HepG2 (cell line): ENCODE measurements around the gene CTAGE1. TPM values are rescaled to one million over a fixed set of nuclear protein-coding genes. Genes with fewer than 3 reads are reported as not detected.
A peak's percentile ranks its signal among the peaks of the same experiment; 100 is the strongest.

Experiments used
- ATAC-seq: fragments of 200-7000 bp; cut with Tn5 transposase; 3 replicates; pipeline ENCODE4 v1.9.1; 2020; ENCODE audit warnings: mild to moderate bottlenecking, moderate library complexity
- Bru-seq: library from RNA; stranded (reverse); fragments of 400-500 nt; gene quantifications from one replicate; lab custom pipeline; 2021; lab: Mats Ljungman, UMichigan
- BruChase-seq, 2 experiments: library from RNA; stranded (reverse); fragments of 400-500 nt; gene quantifications; one replicate each; lab custom pipeline; 2021; lab: Mats Ljungman, UMichigan
- BruUV-seq: library from RNA; stranded (reverse); fragments of 400-500 nt; replicated peaks from 2 replicates; lab custom pipeline; 2021; lab: Mats Ljungman, UMichigan
- CTCF ChIA-PET: fragments of 300-600 bp; formaldehyde crosslinking; extraction: SDS; loops from one replicate; lab custom pipeline; 2021; ENCODE audit warnings: low total read pairs, inconsistent platforms, low intra/inter-chr PET ratio; lab: Yijun Ruan, JAX
- POLR2A ChIA-PET: fragments of 350-600 bp; sonication (Branson Sonifier 250); formaldehyde crosslinking; loops from one replicate; lab custom pipeline; 2020; ENCODE audit warnings: antibody characterized with exemption, inconsistent platforms; lab: Yijun Ruan, JAX
- DNase-seq: peaks from one replicate; pipeline ENCODE4 v3.0.0-alpha.2; 2015; ENCODE audit warnings: low spot score
- FAIRE-seq: peaks from 3 replicates; lab custom pipeline; 2011; peaks lifted over from hg19 to GRCh38; lab: Jason Lieb, UNC
- H2AFZ ChIP-seq: one replicate; pipeline ENCODE4 v1.6.1; 2011; ENCODE audit warnings: low read length, inconsistent platforms
- H3K27ac ChIP-seq: fragments of 300-600 bp; 3 replicates; pipeline ENCODE4 v1.8.0; 2011; ENCODE audit warnings: mixed run types, mild to moderate bottlenecking, mixed read lengths, low read length, inconsistent platforms; ENCODE audit not compliant: insufficient read depth; ENCODE audit errors: extremely low read length
- H3K27me3 ChIP-seq, 2 experiments: fragments of 200-600 bp in 1 of 2; 2 replicates in 1 of 2; 3 replicates in 1 of 2; pipeline versions ENCODE4 v1.6.0 to v1.8.0; 2011; ENCODE audit warnings: low read length in 2 of 2, mild to moderate bottlenecking in 2 of 2, moderate library complexity in 2 of 2, inconsistent platforms in 1 of 2; ENCODE audit not compliant: insufficient read depth in 2 of 2, control insufficient read depth in 1 of 2
- H3K36me3 ChIP-seq, 2 experiments: fragments of 200-600 bp in 1 of 2; replicated peaks in 1 of 2; 2 replicates in 1 of 2; 3 replicates in 1 of 2; pipeline versions ENCODE4 v1.5.1 to v1.8.0; 2011; ENCODE audit warnings: low read length in 2 of 2, inconsistent platforms in 1 of 2; ENCODE audit not compliant: insufficient read depth in 2 of 2, control insufficient read depth in 1 of 2
- H3K4me1 ChIP-seq: 2 replicates; pipeline ENCODE4 v1.5.1; 2012; ENCODE audit warnings: low read length, inconsistent platforms; ENCODE audit not compliant: insufficient read depth
- H3K4me2 ChIP-seq: 2 replicates; pipeline ENCODE4 v1.6.0; 2011; ENCODE audit warnings: low read depth, low read length, inconsistent platforms
- H3K4me3 ChIP-seq, 3 experiments: fragments of 200-600 bp in 1 of 3; sonication (generic), shearing (Covaris generic) in 1 of 3; replicated peaks in 1 of 3; 2 replicates each; pipeline ENCODE4 v1.5.1; 2011 to 2016; ENCODE audit warnings: low read length in 3 of 3, inconsistent platforms in 2 of 3, low read depth in 2 of 3, mild to moderate bottlenecking in 2 of 3, control low read depth in 1 of 3, mixed read lengths in 1 of 3; ENCODE audit not compliant: insufficient read depth in 1 of 3
- H3K79me2 ChIP-seq: one replicate; pipeline ENCODE4 v1.6.1; 2011; ENCODE audit warnings: low read length, inconsistent platforms; ENCODE audit not compliant: insufficient read depth
- H3K9ac ChIP-seq: 2 replicates; pipeline ENCODE4 v1.6.0; 2011; ENCODE audit warnings: mild to moderate bottlenecking, low read depth, low read length, inconsistent platforms; ENCODE audit not compliant: insufficient read depth
- H3K9me3 ChIP-seq: 2 replicates; pipeline ENCODE4 v1.5.1; 2012; ENCODE audit warnings: mild to moderate bottlenecking, low read length
- H4K20me1 ChIP-seq: 2 replicates; pipeline ENCODE4 v1.6.0; 2011; ENCODE audit warnings: inconsistent platforms, mild to moderate bottlenecking, low read length, moderate library complexity; ENCODE audit not compliant: insufficient read depth
- HNRNPH1 ChIP-seq: fragments of 200-400 bp; formaldehyde crosslinking; optimal IDR thresholded peaks from 2 replicates; pipeline ENCODE3; 2017; ENCODE audit warnings: mild to moderate bottlenecking, low read depth, low read length
- ISX ChIP-seq: sonication (generic); formaldehyde crosslinking; conservative IDR thresholded peaks from 2 replicates; pipeline ENCODE4 v1.5.0; 2020; ENCODE audit warnings: missing genetic modification reagents
- PHF5A ChIP-seq: IDR thresholded peaks from one replicate; pipeline ENCODE4 v1.6.1; 2018; ENCODE audit warnings: low read depth, missing genetic modification reagents; ENCODE audit not compliant: unreplicated experiment
- TOE1 ChIP-seq: sonication (generic); formaldehyde crosslinking; IDR thresholded peaks from 2 replicates; pipeline ENCODE4 v1.4.0; 2020; ENCODE audit warnings: mild to moderate bottlenecking, missing genetic modification reagents
- ZNF138 ChIP-seq: sonication (generic); formaldehyde crosslinking; IDR thresholded peaks from 2 replicates; pipeline ENCODE4 v1.5.0; 2020; ENCODE audit warnings: mild to moderate bottlenecking, low read depth, missing genetic modification reagents
- ZNF567 ChIP-seq: sonication (generic); formaldehyde crosslinking; IDR thresholded peaks from 2 replicates; pipeline ENCODE4 v1.8.1; 2023; ENCODE audit warnings: mild to moderate bottlenecking, missing genetic modification reagents, borderline replicate concordance
- ZNF615 ChIP-seq: sonication (generic); formaldehyde crosslinking; IDR thresholded peaks from 2 replicates; pipeline ENCODE4 v1.5.0; 2020; ENCODE audit warnings: mild to moderate bottlenecking, missing genetic modification reagents, borderline replicate concordance
- WGBS: methylation state at CpG from one replicate; pipeline ENCODE4 v1.1.6; 2017; ENCODE audit warnings: low lambda C conversion rate; 5-methylcytosine and 5-hydroxymethylcytosine counted together
- in situ Hi-C: cut with HindIII; loops from 2 replicates; pipeline ENCODE4 v1.10.0; 2017; ENCODE audit warnings: low pct_unique_long_range_greater_than_20kb; ENCODE audit not compliant: extremely low pct_ligation_motif_present
- intact Hi-C: fragments of 100-400 bp; cut with micrococcal nuclease; formaldehyde crosslinking; loops from one replicate; pipeline ENCODE4 v1.10.0; 2022; ENCODE audit not compliant: unreplicated experiment
- long read RNA-seq, 2 experiments: library from RNA in 1 of 2; library from polyadenylated mRNA in 1 of 2; stranded (forward) in 1 of 2; unstranded in 1 of 2; transcript quantifications; one replicate each; pipeline ENCODE4 v2.0.0, GENCODE V29; 2019 to 2022
- polyA minus RNA-seq, 3 experiments: library from RNA; depleted of rRNA, polyadenylated mRNA; stranded (reverse); fragments of >200 nt; gene quantifications; 2 replicates each; pipeline ENCODE4 v1.2.3, GENCODE V29; 2011; ENCODE audit warnings: low replicate concordance in 1 of 3
- polyA plus RNA-seq, 8 experiments: library from polyadenylated mRNA; depleted of rRNA in 3 of 8; stranded (reverse) in 7 of 8; unstranded in 1 of 8; fragments of >200 nt; fragmentation: Illumina TruSeq in 4 of 8; extraction: Trizol in 4 of 8; gene quantifications; 2 replicates each; pipeline versions ENCODE4 v1.2.1 to v1.2.3, GENCODE V29; 2011 to 2016; ENCODE audit warnings: low read depth in 4 of 8, missing spikeins in 1 of 8, mixed read lengths in 1 of 8; ENCODE audit not compliant: insufficient read depth in 1 of 8
- total RNA-seq, 5 experiments: library from RNA; depleted of rRNA; stranded (reverse); fragments of >200 nt; fragmentation: Illumina TruSeq; extraction: Trizol; gene quantifications; 2 replicates each; pipeline ENCODE4 v1.2.3, GENCODE V29; 2016; ENCODE audit warnings: low read depth in 1 of 5
- TF ChIP-seq, protein P1 (sequence below): IDR thresholded peaks from 2 replicates; pipeline ENCODE4 v1.6.1; 2016; ENCODE audit warnings: control low read depth
- TF ChIP-seq, protein P2 (sequence below): sonication (generic); formaldehyde crosslinking; IDR thresholded peaks from 2 replicates; pipeline ENCODE4; 2020; ENCODE audit warnings: missing genetic modification reagents, mild to moderate bottlenecking, borderline replicate concordance

CTAGE1 gene, protein sequence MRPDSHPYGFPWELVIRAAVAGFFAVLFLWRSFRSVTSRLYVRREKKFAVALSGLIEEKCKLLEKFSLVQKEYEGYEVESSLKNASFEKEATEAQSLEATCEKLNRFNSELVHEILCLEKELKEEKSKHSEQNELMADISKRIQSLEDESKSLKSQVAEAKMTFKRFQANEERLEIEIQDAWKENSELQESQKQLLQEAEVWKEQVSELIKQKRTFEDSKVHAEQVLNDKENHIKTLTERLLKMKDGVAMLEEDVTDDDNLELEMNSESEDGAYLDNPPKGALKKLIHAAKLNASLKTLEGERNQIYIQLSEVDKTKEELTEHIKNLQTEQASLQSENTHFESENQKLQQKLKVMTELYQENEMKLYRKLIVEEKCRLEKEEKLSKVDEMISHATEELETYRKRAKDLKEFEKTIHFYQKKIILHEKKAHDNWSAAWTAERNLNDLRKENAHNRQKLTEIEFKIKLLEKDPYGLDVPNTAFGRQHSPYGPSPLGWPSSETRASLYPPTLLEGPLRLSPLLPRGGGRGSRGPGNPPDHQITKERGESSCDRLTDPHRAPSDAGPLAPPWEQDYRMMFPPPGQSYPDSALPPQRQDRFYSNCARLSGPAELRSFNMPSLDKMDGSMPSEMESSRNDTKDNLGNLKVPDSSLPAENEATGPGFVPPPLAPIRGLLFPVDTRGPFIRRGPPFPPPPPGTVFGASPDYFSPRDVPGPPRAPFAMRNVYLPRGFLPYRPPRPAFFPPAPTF
- 0.02 TPM in 1 of 2 replicates, not detected in the other for total RNA-seq (2016; rRNA removed; fragmentation: Illumina TruSeq; extraction: Trizol)
- not detected in 2 replicates for total RNA-seq (2016; cell fraction: cytosol; rRNA removed; fragmentation: Illumina TruSeq; extraction: Trizol; ENCODE audit: low read depth)
- total RNA-seq (2016; cell fraction: insoluble cytoplasmic fraction; rRNA removed; fragmentation: Illumina TruSeq; extraction: Trizol) = not detected in 2 replicates
- total RNA-seq (2016; cell fraction: membrane; rRNA removed; fragmentation: Illumina TruSeq; extraction: Trizol) = not detected in 2 replicates
- total RNA-seq (2016; cell fraction: nucleus; rRNA removed; fragmentation: Illumina TruSeq; extraction: Trizol) = 0.09 TPM in 1 of 2 replicates, not detected in the other
- polyA plus RNA-seq (2011; rRNA removed) = 0.01 TPM in 1 of 2 replicates, not detected in the other
- polyA plus RNA-seq (2011; cell fraction: cytosol; rRNA removed) = not detected in 2 replicates
- not detected in 2 replicates for polyA plus RNA-seq (2011; cell fraction: nucleus; rRNA removed)
- 0.04 and 0.09 TPM in 2 replicates for polyA plus RNA-seq (2012)
- polyA plus RNA-seq (2016; cell fraction: cytosol; fragmentation: Illumina TruSeq; extraction: Trizol; ENCODE audit: low read depth) = not detected in 2 replicates
- not detected in 2 replicates for polyA plus RNA-seq (2016; cell fraction: insoluble cytoplasmic fraction; fragmentation: Illumina TruSeq; extraction: Trizol; ENCODE audit: low read depth)
- not detected in 2 replicates for polyA plus RNA-seq (2016; cell fraction: membrane; fragmentation: Illumina TruSeq; extraction: Trizol; ENCODE audit: low read depth)
- 0.10 TPM in 1 of 2 replicates, not detected in the other for polyA plus RNA-seq (2016; cell fraction: nucleus; fragmentation: Illumina TruSeq; extraction: Trizol; ENCODE audit: insufficient read depth, low read depth)
- polyA minus RNA-seq (2011; rRNA and poly(A)+ RNA removed; ENCODE audit: low replicate concordance) = not detected in 2 replicates
- polyA minus RNA-seq (2011; cell fraction: cytosol; rRNA and poly(A)+ RNA removed) = not detected in 2 replicates
- not detected in 2 replicates for polyA minus RNA-seq (2011; cell fraction: nucleus; rRNA and poly(A)+ RNA removed)
- Bru-seq, nascent RNA = not detected
- not detected for BruChase-seq, experiment 1, labeled RNA remaining after a 6-hour chase
- BruChase-seq, experiment 2, labeled RNA remaining after a 2-hour chase = percentile 17 among the genes with signal in this experiment
- long read RNA-seq, experiment 1 = 0 reads
- long read RNA-seq, experiment 2 = 0 reads

DNA sequence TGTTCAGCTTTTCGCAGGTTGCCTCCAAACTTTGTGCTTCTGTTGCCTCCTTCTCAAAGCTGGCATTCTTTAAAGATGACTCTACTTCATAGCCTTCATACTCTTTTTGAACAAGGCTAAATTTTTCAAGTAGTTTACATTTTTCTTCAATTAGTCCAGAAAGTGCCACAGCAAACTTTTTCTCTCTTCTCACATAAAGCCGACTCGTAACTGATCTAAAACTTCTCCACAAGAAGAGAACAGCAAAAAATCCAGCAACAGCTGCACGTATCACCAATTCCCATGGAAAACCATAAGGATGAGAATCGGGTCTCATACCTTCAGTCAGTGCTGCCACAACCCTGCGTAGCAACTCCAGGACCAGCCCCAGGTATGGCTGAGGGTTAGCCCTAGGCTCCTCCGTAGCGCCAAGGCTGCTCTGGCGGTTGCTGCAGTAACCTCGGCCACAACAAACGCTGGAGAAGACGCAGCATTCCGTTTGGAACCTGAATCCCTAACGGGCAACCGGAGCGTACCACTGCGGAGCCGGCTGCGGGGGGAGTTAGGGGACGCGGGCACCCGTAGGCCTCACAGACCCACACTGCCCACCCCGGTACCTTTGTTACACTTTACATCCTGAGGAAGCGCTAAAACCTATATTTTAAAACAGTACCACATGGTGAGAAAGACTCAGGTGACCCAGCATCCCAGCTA is at the start of gene CTAGE1:
TSS of gene CTAGE1 (minus strand) at position 420 of the 693 bp plus-strand sequence. CDS start at position 316, 104 bp downstream.
- FAIRE-seq = no peak
- Histone ChIP-seq H3K4me1 (no peaks in the 10 kb centered on the region), H3K36me3 (no peaks in the 10 kb centered on the region), H4K20me1 (no peaks in the 10 kb centered on the region), H2AFZ (no peak within 1 kb of the TSS), H3K79me2 (no peaks in the 10 kb centered on the region), H3K9me3 (no peaks in the 10 kb centered on the region), H3K27me3 (no peaks in the 10 kb centered on the region), H3K27ac (no peak within 1 kb of the TSS), H3K9ac (no peak within 1 kb of the TSS), H3K4me2 (no peak within 1 kb of the TSS), H3K4me3 (no peak within 1 kb of the TSS)
- BruUV-seq = no TSS peak
- no peak for ATAC-seq
- 83% methylated on average over 19 of the region's 24 CpGs for WGBS
- ChIA-PET CTCF (no interaction called here), POLR2A (no interaction called here)
- DNase-seq = no peak
- TF ChIP-seq ZNF567 (CRISPR knock-in tag) = no peak
- TF ChIP-seq TOE1 (CRISPR knock-in tag) = no peak
- no peak for TF ChIP-seq PHF5A (CRISPR knock-in tag)
- no peak for TF ChIP-seq ZNF615 (CRISPR knock-in tag)
- no peak for TF ChIP-seq ZNF138 (CRISPR knock-in tag)
- no peak for TF ChIP-seq ISX (CRISPR knock-in tag)
- TF ChIP-seq, protein P1, sequence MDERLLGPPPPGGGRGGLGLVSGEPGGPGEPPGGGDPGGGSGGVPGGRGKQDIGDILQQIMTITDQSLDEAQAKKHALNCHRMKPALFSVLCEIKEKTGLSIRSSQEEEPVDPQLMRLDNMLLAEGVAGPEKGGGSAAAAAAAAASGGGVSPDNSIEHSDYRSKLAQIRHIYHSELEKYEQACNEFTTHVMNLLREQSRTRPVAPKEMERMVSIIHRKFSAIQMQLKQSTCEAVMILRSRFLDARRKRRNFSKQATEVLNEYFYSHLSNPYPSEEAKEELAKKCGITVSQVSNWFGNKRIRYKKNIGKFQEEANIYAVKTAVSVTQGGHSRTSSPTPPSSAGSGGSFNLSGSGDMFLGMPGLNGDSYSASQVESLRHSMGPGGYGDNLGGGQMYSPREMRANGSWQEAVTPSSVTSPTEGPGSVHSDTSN (CRISPR knock-in tag) = no peak
- TF ChIP-seq HNRNPH1 = no peak
- TF ChIP-seq, protein P2, sequence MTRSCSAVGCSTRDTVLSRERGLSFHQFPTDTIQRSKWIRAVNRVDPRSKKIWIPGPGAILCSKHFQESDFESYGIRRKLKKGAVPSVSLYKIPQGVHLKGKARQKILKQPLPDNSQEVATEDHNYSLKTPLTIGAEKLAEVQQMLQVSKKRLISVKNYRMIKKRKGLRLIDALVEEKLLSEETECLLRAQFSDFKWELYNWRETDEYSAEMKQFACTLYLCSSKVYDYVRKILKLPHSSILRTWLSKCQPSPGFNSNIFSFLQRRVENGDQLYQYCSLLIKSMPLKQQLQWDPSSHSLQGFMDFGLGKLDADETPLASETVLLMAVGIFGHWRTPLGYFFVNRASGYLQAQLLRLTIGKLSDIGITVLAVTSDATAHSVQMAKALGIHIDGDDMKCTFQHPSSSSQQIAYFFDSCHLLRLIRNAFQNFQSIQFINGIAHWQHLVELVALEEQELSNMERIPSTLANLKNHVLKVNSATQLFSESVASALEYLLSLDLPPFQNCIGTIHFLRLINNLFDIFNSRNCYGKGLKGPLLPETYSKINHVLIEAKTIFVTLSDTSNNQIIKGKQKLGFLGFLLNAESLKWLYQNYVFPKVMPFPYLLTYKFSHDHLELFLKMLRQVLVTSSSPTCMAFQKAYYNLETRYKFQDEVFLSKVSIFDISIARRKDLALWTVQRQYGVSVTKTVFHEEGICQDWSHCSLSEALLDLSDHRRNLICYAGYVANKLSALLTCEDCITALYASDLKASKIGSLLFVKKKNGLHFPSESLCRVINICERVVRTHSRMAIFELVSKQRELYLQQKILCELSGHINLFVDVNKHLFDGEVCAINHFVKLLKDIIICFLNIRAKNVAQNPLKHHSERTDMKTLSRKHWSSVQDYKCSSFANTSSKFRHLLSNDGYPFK (CRISPR knock-in tag) = no peak
- intact Hi-C loops = no loop called here
- in situ Hi-C loops = no loop called here
